Osteocyte (in vitro differentiated cells): Measurements from ENCODE around the gene LMO2. TPM values are rescaled to one million over a fixed set of nuclear protein-coding genes. Genes with fewer than 3 reads are reported as not detected.

ENCODE experiments used
- DNase-seq: peaks from one replicate; pipeline ENCODE4 v3.0.0; 2021; ENCODE audit warnings: mixed read lengths; ENCODE audit not compliant: unreplicated experiment; ENCODE audit errors: extremely low spot score
- H3K27ac Mint-ChIP-seq: one replicate; pipeline ENCODE4 v1.8.0; 2021; ENCODE audit warnings: mild to moderate bottlenecking, mixed read lengths; ENCODE audit not compliant: unreplicated experiment
- H3K27me3 Mint-ChIP-seq: one replicate; pipeline ENCODE4 v1.8.0; 2021; ENCODE audit warnings: mixed read lengths; ENCODE audit not compliant: unreplicated experiment
- H3K36me3 Mint-ChIP-seq: one replicate; pipeline ENCODE4 v1.8.0; 2021; ENCODE audit warnings: mixed read lengths; ENCODE audit not compliant: unreplicated experiment
- H3K4me1 Mint-ChIP-seq: one replicate; pipeline ENCODE4 v1.8.0; 2021; ENCODE audit warnings: mixed read lengths; ENCODE audit not compliant: unreplicated experiment
- H3K4me3 Mint-ChIP-seq: one replicate; pipeline ENCODE4 v1.8.0; 2021; ENCODE audit warnings: mild to moderate bottlenecking, moderate library complexity, mixed read lengths; ENCODE audit not compliant: unreplicated experiment
- H3K9me3 Mint-ChIP-seq: one replicate; pipeline ENCODE4 v1.8.0; 2021; ENCODE audit warnings: mixed read lengths; ENCODE audit not compliant: unreplicated experiment
- CTCF ChIP-seq: fragments of 200-600 bp; sonication (generic); IDR thresholded peaks from 2 replicates; pipeline ENCODE4 v1.5.0; 2021; ENCODE audit warnings: antibody characterized with exemption, mild to moderate bottlenecking, moderate library complexity
- total RNA-seq: library from RNA; stranded (reverse); gene quantifications from 2 replicates; pipeline ENCODE4 v1.2.1, GENCODE V29; 2021

Gene LMO2
- total RNA-seq, 1 donor from 2014 or later: 0.70 TPM

GRCh38 chr11:33887886-33888285 is 4.0 kb downstream of the LMO2 start:
- peaks cover 51% of the 10 kb centered on the region for H3K27me3 Mint-ChIP-seq

GRCh38 chr11:33885338-33886005 is 6.4 kb downstream of the LMO2 start:
- peaks cover 72% of the 10 kb centered on the region for H3K27me3 Mint-ChIP-seq
- no peaks in the 10 kb centered on the region for H3K4me1 Mint-ChIP-seq
- TF ChIP-seq CTCF: no peak
- H3K27ac Mint-ChIP-seq: no peak overlapping the region
- DNase-seq: no peak
- H3K9me3 Mint-ChIP-seq: no peaks in the 10 kb centered on the region
- H3K4me3 Mint-ChIP-seq: no peak overlapping the region
- no peaks in the 10 kb centered on the region for H3K36me3 Mint-ChIP-seq

More at GRCh38 chr11:33887886-33888285, 4.0 kb downstream of the LMO2 start:
- TF ChIP-seq CTCF: no peak
- H3K4me1 Mint-ChIP-seq: no peaks in the 10 kb centered on the region
- H3K27ac Mint-ChIP-seq: no peak overlapping the region
- no peaks in the 10 kb centered on the region for H3K9me3 Mint-ChIP-seq
- no peak overlapping the region for H3K4me3 Mint-ChIP-seq
- DNase-seq: no peak
- H3K36me3 Mint-ChIP-seq: no peaks in the 10 kb centered on the region

GRCh38 chr11:33884601-33885000 is 7.3 kb downstream of the LMO2 start:
- Mint-ChIP-seq H3K9me3 (no peaks in the 10 kb centered on the region), H3K36me3 (no peaks in the 10 kb centered on the region), H3K27ac (no peak overlapping the region), H3K27me3 (peaks cover 73% of the 10 kb centered on the region), H3K4me1 (no peaks in the 10 kb centered on the region), H3K4me3 (no peak overlapping the region)
- TF ChIP-seq CTCF: no peak
- no peak for DNase-seq

GRCh38 chr11:33884035-33884434 is 7.8 kb downstream of the LMO2 start:
- peaks cover 74% of the 10 kb centered on the region for H3K27me3 Mint-ChIP-seq
- no peaks in the 10 kb centered on the region for H3K9me3 Mint-ChIP-seq
- no peak for DNase-seq
- TF ChIP-seq CTCF: no peak
- no peaks in the 10 kb centered on the region for H3K4me1 Mint-ChIP-seq
- H3K4me3 Mint-ChIP-seq: no peak overlapping the region
- H3K36me3 Mint-ChIP-seq: no peaks in the 10 kb centered on the region
- H3K27ac Mint-ChIP-seq: no peak overlapping the region

- no peaks in the 10 kb centered on the region for H3K36me3 Mint-ChIP-seq
- H3K27me3 Mint-ChIP-seq: peaks cover 74% of the 10 kb centered on the region
- H3K4me3 Mint-ChIP-seq: no peak overlapping the region
- no peak for TF ChIP-seq CTCF
- H3K4me1 Mint-ChIP-seq: no peaks in the 10 kb centered on the region
- H3K9me3 Mint-ChIP-seq: no peaks in the 10 kb centered on the region
- no peak overlapping the region for H3K27ac Mint-ChIP-seq
- DNase-seq: no peak
These were observed 10.0 kb downstream of the LMO2 start for GRCh38 chr11:33881651-33882503.
